Bronchial epithelial cell (primary cell): ENCODE results near the gene DCC. TPM values are rescaled to one million over a fixed set of nuclear protein-coding genes. Genes with fewer than 3 reads are reported as not detected.
"Not testable (repeated sequence)": the region's sequence is repeated elsewhere in the genome, so short reads cannot be mapped to it uniquely, and the experiment has no call there.

Experiments used
- DNase-seq: peaks from one replicate; pipeline ENCODE4 v3.0.0-alpha.2; 2010; ENCODE audit warnings: low read depth
- FAIRE-seq: peaks from 2 replicates; lab custom pipeline; 2011; peaks lifted over from hg19 to GRCh38; lab: Jason Lieb, UNC
- H3K27me3 ChIP-seq: 2 replicates; pipeline ENCODE4 v1.5.1; 2011; ENCODE audit warnings: low read length; ENCODE audit not compliant: control insufficient read depth, insufficient read depth
- H3K36me3 ChIP-seq: 2 replicates; pipeline ENCODE4 v1.5.1; 2011; ENCODE audit warnings: low read length; ENCODE audit not compliant: control insufficient read depth, insufficient read depth
- H3K4me3 ChIP-seq: 2 replicates; pipeline ENCODE4 v1.5.1; 2011; ENCODE audit warnings: mild to moderate bottlenecking, low read depth, low read length, control low read depth
- CTCF ChIP-seq: IDR thresholded peaks from 2 replicates; pipeline ENCODE4 v1.5.1; 2011; ENCODE audit warnings: mild to moderate bottlenecking, moderate library complexity, low read length, control low read depth, inconsistent platforms; ENCODE audit not compliant: insufficient read depth, severe bottlenecking
- total RNA-seq: library from RNA; depleted of rRNA; stranded (reverse); fragments of >200 nt; gene quantifications from 2 replicates; pipeline ENCODE4 v1.2.1, GENCODE V29; 2014

Gene DCC
- total RNA-seq, 1 donor from 2014 or later: not detected

- TF ChIP-seq CTCF: no peak
These were observed 12.9 kb downstream of the DCC start for GRCh38 chr18:52352920-52353319.

GRCh38 chr18:52353589-52353988 lies 13.6 kb downstream of the DCC start:
- Histone ChIP-seq H3K36me3 (no peaks in the 10 kb centered on the region), H3K27me3 (no peaks in the 10 kb centered on the region), H3K4me3 (no peak overlapping the region)
- no peak for FAIRE-seq
- no peak for DNase-seq
- no peak for TF ChIP-seq CTCF

More at GRCh38 chr18:52352920-52353319, 12.9 kb downstream of the DCC start:
- Histone ChIP-seq H3K36me3 (no peaks in the 10 kb centered on the region), H3K4me3 (no peak overlapping the region), H3K27me3 (no peaks in the 10 kb centered on the region)
- FAIRE-seq: no peak
- no peak for DNase-seq

- no peaks in the 10 kb centered on the region for H3K36me3 ChIP-seq
- FAIRE-seq (no peak), DNase-seq (no peak)
- H3K4me3 ChIP-seq: no peak overlapping the region
- no peak for TF ChIP-seq CTCF
- no peaks in the 10 kb centered on the region for H3K27me3 ChIP-seq
These were observed 23.9 kb downstream of the DCC start for GRCh38 chr18:52363861-52364260.

GRCh38 chr18:52366851-52367250 lies 26.9 kb downstream of the DCC start:
- not testable (repeated sequence) for H3K4me3 ChIP-seq, DNase-seq, H3K36me3 ChIP-seq, H3K27me3 ChIP-seq, FAIRE-seq

GRCh38 chr18:52367953-52368742 lies 28.2 kb downstream of the DCC start:
- DNase-seq (no peak), FAIRE-seq (no peak)
- H3K4me3 ChIP-seq: no peak overlapping the region
- no peaks in the 10 kb centered on the region for H3K27me3 ChIP-seq
- H3K36me3 ChIP-seq: no peaks in the 10 kb centered on the region
- TF ChIP-seq CTCF: no peak

GRCh38 chr18:52370841-52371240 lies 30.8 kb downstream of the DCC start:
- FAIRE-seq (no peak), DNase-seq (no peak)
- Histone ChIP-seq H3K4me3 (no peak overlapping the region), H3K27me3 (no peaks in the 10 kb centered on the region), H3K36me3 (no peaks in the 10 kb centered on the region)
- TF ChIP-seq CTCF: no peak
